IMR-90 (cell line): ENCODE data around the gene AKAP6. TPM values are rescaled to one million over a fixed set of nuclear protein-coding genes. Genes with fewer than 3 reads are reported as not detected.

ENCODE experiments used
- ATAC-seq: fragments of 200-7000 bp; cut with Tn5 transposase; 2 replicates; pipeline ENCODE4 v1.9.1; 2020; ENCODE audit warnings: low read depth, mild to moderate bottlenecking, moderate library complexity
- BruUV-seq: library from RNA; stranded (reverse); fragments of 400-500 nt; replicated peaks from 2 replicates; lab custom pipeline; 2021; lab: Mats Ljungman, UMichigan
- CTCF ChIA-PET: fragments of 300-600 bp; formaldehyde crosslinking; extraction: SDS; loops from one replicate; lab custom pipeline; 2021; ENCODE audit warnings: antibody characterized with exemption; lab: Yijun Ruan, JAX
- POLR2A ChIA-PET: fragments of 300-600 bp; sonication (Branson Sonifier 250); formaldehyde crosslinking; loops from one replicate; lab custom pipeline; 2022; ENCODE audit warnings: antibody characterized with exemption; ENCODE audit not compliant: unreplicated experiment; lab: Charles Lee
- DNase-seq: peaks from one replicate; pipeline ENCODE4 v3.0.0; 2013
- H2AFZ ChIP-seq: replicated peaks from 2 replicates; pipeline ENCODE3; 2013; ENCODE audit warnings: low read length, mild to moderate bottlenecking; ENCODE audit not compliant: poor library complexity
- H2AK5ac ChIP-seq: 2 replicates; pipeline ENCODE4 v1.6.1; 2013; ENCODE audit warnings: low read depth, low read length, inconsistent platforms
- H2AK9ac ChIP-seq: replicated peaks from 2 replicates; pipeline ENCODE3; 2013; ENCODE audit warnings: mild to moderate bottlenecking, low read depth, low read length, moderate library complexity; ENCODE audit not compliant: poor library complexity
- H2BK120ac ChIP-seq: 2 replicates; pipeline ENCODE4 v1.6.1; 2013; ENCODE audit warnings: low read depth, low read length, inconsistent platforms
- H2BK15ac ChIP-seq: 3 replicates; pipeline ENCODE4 v1.6.1; 2013; ENCODE audit warnings: low read depth, low read length, inconsistent platforms
- H2BK20ac ChIP-seq: 2 replicates; pipeline ENCODE4 v1.6.1; 2013; ENCODE audit warnings: low read depth, mild to moderate bottlenecking, inconsistent platforms, low read length, moderate library complexity
- H2BK5ac ChIP-seq: 2 replicates; pipeline ENCODE4 v1.6.1; 2013; ENCODE audit warnings: mild to moderate bottlenecking, low read depth, low read length, inconsistent platforms; ENCODE audit not compliant: poor library complexity, severe bottlenecking
- H3K14ac ChIP-seq: replicated peaks from 2 replicates; pipeline ENCODE4 v1.6.1; 2013; ENCODE audit warnings: low read depth, low read length, inconsistent platforms
- H3K18ac ChIP-seq: 2 replicates; pipeline ENCODE4 v1.6.1; 2013; ENCODE audit warnings: low read depth, low read length, control low read depth
- H3K23ac ChIP-seq: 2 replicates; pipeline ENCODE4 v1.6.1; 2013; ENCODE audit warnings: low read depth, low read length, inconsistent platforms
- H3K27ac ChIP-seq: 2 replicates; pipeline ENCODE4 v1.5.1; 2013; ENCODE audit warnings: mild to moderate bottlenecking, control low read depth, low read length; ENCODE audit not compliant: insufficient read depth
- H3K27me3 ChIP-seq: 2 replicates; pipeline ENCODE4 v1.6.1; 2013; ENCODE audit warnings: low read length; ENCODE audit not compliant: control insufficient read depth, insufficient read depth
- H3K36me3 ChIP-seq: 2 replicates; pipeline ENCODE4 v1.6.1; 2013; ENCODE audit warnings: low read length, mixed read lengths; ENCODE audit not compliant: control insufficient read depth, insufficient read depth
- H3K4ac ChIP-seq: 2 replicates; pipeline ENCODE4 v1.6.1; 2013; ENCODE audit warnings: low read depth, low read length, inconsistent platforms
- H3K4me1 ChIP-seq: 2 replicates; pipeline ENCODE4 v1.6.1; 2013; ENCODE audit warnings: low read length, mixed read lengths; ENCODE audit not compliant: control insufficient read depth, insufficient read depth
- H3K4me2 ChIP-seq: 2 replicates; pipeline ENCODE4 v1.6.1; 2013; ENCODE audit warnings: low read depth, mild to moderate bottlenecking, control low read depth, low read length, moderate library complexity
- H3K4me3 ChIP-seq: 2 replicates; pipeline ENCODE4 v1.5.1; 2013; ENCODE audit warnings: low read depth, mild to moderate bottlenecking, control low read depth, low read length, moderate library complexity; ENCODE audit not compliant: insufficient read depth
- H3K56ac ChIP-seq: 2 replicates; pipeline ENCODE4 v1.6.1; 2013; ENCODE audit warnings: low read length, inconsistent platforms; ENCODE audit not compliant: insufficient read depth; ENCODE audit errors: extremely low read depth
- H3K79me1 ChIP-seq, 2 experiments: 2 replicates each; pipeline ENCODE4 v1.6.1; 2013; ENCODE audit warnings: low read length in 2 of 2, inconsistent platforms in 1 of 2, low read depth in 1 of 2
- H3K9ac ChIP-seq: 2 replicates; pipeline ENCODE4 v1.6.1; 2013; ENCODE audit warnings: low read depth, low read length, control low read depth
- H3K9me1 ChIP-seq: 2 replicates; pipeline ENCODE4 v1.6.1; 2013; ENCODE audit warnings: low read length, inconsistent platforms; ENCODE audit not compliant: insufficient read depth
- H3K9me3 ChIP-seq: 2 replicates; pipeline ENCODE4 v1.6.1; 2013; ENCODE audit warnings: low read length; ENCODE audit not compliant: control insufficient read depth, insufficient read depth
- H4K20me1 ChIP-seq: 2 replicates; pipeline ENCODE4 v1.6.1; 2013; ENCODE audit warnings: low read length, inconsistent platforms; ENCODE audit not compliant: insufficient read depth
- H4K5ac ChIP-seq: 2 replicates; pipeline ENCODE4 v1.6.1; 2013; ENCODE audit warnings: mild to moderate bottlenecking, low read depth, low read length, control low read depth
- H4K8ac ChIP-seq, 2 experiments: 2 replicates each; pipeline ENCODE4 v1.6.1; 2013; ENCODE audit warnings: low read depth in 2 of 2, low read length in 2 of 2, control low read depth in 1 of 2, inconsistent platforms in 1 of 2
- H4K91ac ChIP-seq: 2 replicates; pipeline ENCODE4 v1.6.1; 2013; ENCODE audit warnings: low read depth, low read length, inconsistent platforms; ENCODE audit not compliant: insufficient read depth
- BHLHE40 ChIP-seq: fragments of 150-350 bp; IDR thresholded peaks from 2 replicates; pipeline ENCODE4 v1.6.1; 2016; ENCODE audit warnings: mild to moderate bottlenecking, low read depth, low read length
- CEBPB ChIP-seq: IDR thresholded peaks from 2 replicates; pipeline ENCODE4 v1.6.1; 2012; ENCODE audit warnings: low read depth, low read length, improper control_type of control experiment
- CHD1 ChIP-seq: IDR thresholded peaks from 2 replicates; pipeline ENCODE4 v1.6.1; 2012; ENCODE audit warnings: low read depth, low read length, improper control_type of control experiment
- ELK1 ChIP-seq: fragments of 150-350 bp; IDR thresholded peaks from 2 replicates; pipeline ENCODE4 v1.6.1; 2016; ENCODE audit warnings: low read depth, mild to moderate bottlenecking, low read length, moderate library complexity, borderline replicate concordance
- MAFK ChIP-seq: IDR thresholded peaks from 2 replicates; pipeline ENCODE4 v1.6.1; 2012; ENCODE audit warnings: low read depth, low read length, improper control_type of control experiment
- NFE2L2 ChIP-seq: fragments of 150-350 bp; IDR thresholded peaks from 2 replicates; pipeline ENCODE4 v1.6.1; 2016; ENCODE audit warnings: low read depth, mild to moderate bottlenecking, low read length
- POLR2A ChIP-seq: IDR thresholded peaks from 2 replicates; pipeline ENCODE4 v1.6.1; 2012; ENCODE audit warnings: mild to moderate bottlenecking, low read depth, low read length
- RAD21 ChIP-seq: IDR thresholded peaks from 2 replicates; pipeline ENCODE4 v1.6.1; 2012; ENCODE audit warnings: low read length, improper control_type of control experiment
- RCOR1 ChIP-seq: IDR thresholded peaks from 2 replicates; pipeline ENCODE4 v1.6.1; 2012; ENCODE audit warnings: mild to moderate bottlenecking, low read length, improper control_type of control experiment; ENCODE audit not compliant: insufficient replicate concordance
- RFX5 ChIP-seq: IDR thresholded peaks from 2 replicates; pipeline ENCODE4 v1.8.0; 2012; ENCODE audit warnings: low read depth, mild to moderate bottlenecking, low read length, moderate library complexity
- SMC3 ChIP-seq: fragments of 150-350 bp; IDR thresholded peaks from 2 replicates; pipeline ENCODE4 v1.6.1; 2016; ENCODE audit warnings: low read depth, mild to moderate bottlenecking, antibody characterized with exemption, low read length, moderate library complexity
- WGBS, 2 experiments: methylation state at CpG; one replicate each; pipeline versions ENCODE4 v1.1.5 to v1.1.7; 2013; ENCODE audit warnings: missing lambda C conversion rate in 2 of 2; ENCODE audit not compliant: insufficient read length in 1 of 2; ENCODE audit errors: extremely low coverage in 2 of 2; 5-methylcytosine and 5-hydroxymethylcytosine counted together
- dilution Hi-C: fragments of 300-500 bp; cut with HindIII; formaldehyde crosslinking; loops from one replicate; pipeline ENCODE4 v1.14.3; 2018; ENCODE audit warnings: low sequenced_read_pairs; ENCODE audit not compliant: unreplicated experiment
- in situ Hi-C: fragments of 300-500 bp; cut with MboI; formaldehyde crosslinking; loops from 3 replicates; pipeline ENCODE4 v1.14.3; 2019; ENCODE audit warnings: low sequenced_read_pairs, inconsistent platforms, mixed read lengths
- intact Hi-C: fragments of 100-400 bp; cut with micrococcal nuclease; formaldehyde crosslinking; loops from 2 replicates; pipeline ENCODE4 v1.10.0; 2022
- polyA plus RNA-seq, 3 experiments: library from polyadenylated mRNA; depleted of rRNA; stranded (reverse); fragments of >200 nt; gene quantifications; 2 replicates each; pipeline ENCODE4 v1.2.3, GENCODE V29; 2012; ENCODE audit warnings: low replicate concordance in 1 of 3
- total RNA-seq: library from RNA; depleted of rRNA; stranded (reverse); fragments of >200 nt; gene quantifications from 2 replicates; pipeline ENCODE4 v1.2.3, GENCODE V29; 2012

The AKAP6 gene
- total and polyA plus RNA-seq, 2 of the 4 experiments (the other 2 are of a cell fraction) = 0.22 to 1.6 TPM

DNA sequence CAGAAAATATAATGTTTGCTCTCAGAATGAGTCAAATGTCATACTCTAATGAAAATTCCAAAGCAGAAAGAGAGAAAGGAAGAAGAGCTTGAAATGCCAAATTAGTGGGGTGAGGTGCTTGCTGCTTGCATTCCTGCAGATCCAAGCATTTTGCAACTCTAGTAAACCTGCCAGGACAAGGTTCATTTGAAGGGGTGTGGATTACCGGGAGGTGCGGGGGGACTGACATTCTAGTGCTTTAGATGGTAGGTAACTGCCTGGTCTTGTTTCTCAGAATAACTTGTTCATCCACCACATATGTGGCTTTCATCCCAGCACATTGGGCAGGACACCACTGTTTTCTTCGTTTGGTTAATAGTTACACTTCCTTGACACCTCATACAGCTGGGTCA lies 144.4 kb downstream of the AKAP6 start:
- no peaks in the 10 kb centered on the region for H3K36me3 ChIP-seq
- peaks cover 25% of the 10 kb centered on the region for H3K4me1 ChIP-seq
- ATAC-seq (peak; percentile 6), DNase-seq (no peak)
- H3K79me1 ChIP-seq = no peaks in the 10 kb centered on the region
- BruUV-seq = no TSS peak
- H2BK15ac ChIP-seq = peak overlapping the region; percentile 74; the same call in 2 of the 3 replicates
- H3K27me3 ChIP-seq = no peaks in the 10 kb centered on the region
- peak overlapping the region; percentile 87 for H3K4ac ChIP-seq
- no CpG with 5 or more reads among the region's 3 CpGs for WGBS, 2 experiments
- H2BK120ac ChIP-seq = peak overlapping the region; percentile 87
- H3K9me3 ChIP-seq = no peaks in the 10 kb centered on the region
- H2BK5ac ChIP-seq = peak overlapping the region; percentile 87
- H3K9ac ChIP-seq = peak overlapping the region; percentile 81; the same call in 1 of the 2 replicates
- TF ChIP-seq SMC3 (no peak), RAD21 (no peak), NFE2L2 (no peak), BHLHE40 (no peak), MAFK (no peak), POLR2A (no peak), CHD1 (no peak), RFX5 (no peak), ELK1 (no peak), RCOR1 (no peak), CEBPB (no peak)
- in situ Hi-C loops = loop anchor here (25.0 kb wide), 1 partner anchor 961 kb away; no protein-coding TSS in a partner anchor
- ChIA-PET CTCF (interaction anchor here (0.8 to 2.2 kb wide), 3 partner anchors 37 to 87 kb away, joined by 3 to 9 read pairs (median 3); no protein-coding TSS in a partner anchor), POLR2A (no interaction called here)
- peak overlapping the region; percentile 93 for H4K91ac ChIP-seq
- H3K18ac ChIP-seq = peak overlapping the region; percentile 92
- peak overlapping the region; percentile 46; the same call in 1 of the 2 replicates for H2AK5ac ChIP-seq
- peak overlapping the region; percentile 68 for H4K5ac ChIP-seq
- H2AFZ ChIP-seq = no peak overlapping the region
- H4K8ac ChIP-seq = peak overlapping the region; percentile 79 to 88; a peak in 3 of 4 replicates
- dilution Hi-C loops = no loop called here
- peak overlapping the region; percentile 99 for H3K27ac ChIP-seq
- peak overlapping the region; percentile 77 for H3K4me2 ChIP-seq
- no peak overlapping the region for H3K4me3 ChIP-seq
- peaks cover 13% of the 10 kb centered on the region for H3K9me1 ChIP-seq
- no peak overlapping the region for H2AK9ac ChIP-seq
- peak overlapping the region; percentile 88 for H2BK20ac ChIP-seq
- H3K56ac ChIP-seq = peak overlapping the region; percentile 76; the same call in 1 of the 2 replicates
- peak overlapping the region; percentile 88 for H3K14ac ChIP-seq
- peak overlapping the region; percentile 34; the same call in 1 of the 2 replicates for H3K23ac ChIP-seq
- no peaks in the 10 kb centered on the region for H4K20me1 ChIP-seq
- intact Hi-C loops = loop anchor here (5.0 to 10.0 kb wide), 2 partner anchors 271 to 549 kb away; partner anchors contain the start of genes RNU6-7 and RNU6-8
